Measurements from ENCODE around the gene DSN1. TPM values are rescaled to one million over a fixed set of nuclear protein-coding genes. Genes with fewer than 3 reads are reported as not detected.

DSN1 gene
- total and polyA plus RNA-seq, 10 of the 15 experiments (the other 5 are each of a cell fraction or from before 2014, with no cell fraction given), result 15.3 to 33.1 (median 21.7) TPM

GRCh38 chr20:36800410-36800809 lies 26.8 kb upstream of the DSN1 start:
- intact Hi-C loops (cut with micrococcal nuclease; ENCODE audit: unreplicated experiment), result no loop called here
- POLR2A ChIA-PET, result no interaction called here
- TF ChIP-seq ZNF207 (IDR thresholded peaks at IDR 0.05; ENCODE audit: borderline replicate concordance) (no peak), FOXM1 (IDR thresholded peaks at IDR 0.05; ENCODE audit: low read depth, low read length) (no peak), ZSCAN29 (IDR thresholded peaks at IDR 0.05) (no peak), NR2C2 (IDR thresholded peaks at IDR 0.05; ENCODE audit: borderline replicate concordance, control insufficient read depth, insufficient read length, low read depth) (no peak), IRF3 (IDR thresholded peaks at IDR 0.05) (no peak), MTA2 (IDR thresholded peaks at IDR 0.05; ENCODE audit: low read depth) (no peak), KDM1A (IDR thresholded peaks at IDR 0.05; ENCODE audit: borderline replicate concordance) (no peak), MYB (IDR thresholded peaks at IDR 0.05; ENCODE audit: borderline replicate concordance, low read depth, low read length) (no peak), MEF2B (IDR thresholded peaks at IDR 0.05; ENCODE audit: partially characterized antibody, poor library complexity, severe bottlenecking) (no peak), PAX5 (IDR thresholded peaks at IDR 0.05; ENCODE audit: borderline replicate concordance, low read depth, low read length) (no peak), CEBPZ (IDR thresholded peaks at IDR 0.05; ENCODE audit: low read depth, low read length) (no peak), MTA3 (IDR thresholded peaks at IDR 0.05; ENCODE audit: borderline replicate concordance, low read length) (no peak), RUNX3 (IDR thresholded peaks at IDR 0.05; ENCODE audit: low read length) (no peak), KLF5 (IDR thresholded peaks at IDR 0.05; ENCODE audit: partially characterized antibody) (no peak), SMARCA5 (IDR thresholded peaks at IDR 0.05) (no peak)
- TF ChIP-seq, protein P1, sequence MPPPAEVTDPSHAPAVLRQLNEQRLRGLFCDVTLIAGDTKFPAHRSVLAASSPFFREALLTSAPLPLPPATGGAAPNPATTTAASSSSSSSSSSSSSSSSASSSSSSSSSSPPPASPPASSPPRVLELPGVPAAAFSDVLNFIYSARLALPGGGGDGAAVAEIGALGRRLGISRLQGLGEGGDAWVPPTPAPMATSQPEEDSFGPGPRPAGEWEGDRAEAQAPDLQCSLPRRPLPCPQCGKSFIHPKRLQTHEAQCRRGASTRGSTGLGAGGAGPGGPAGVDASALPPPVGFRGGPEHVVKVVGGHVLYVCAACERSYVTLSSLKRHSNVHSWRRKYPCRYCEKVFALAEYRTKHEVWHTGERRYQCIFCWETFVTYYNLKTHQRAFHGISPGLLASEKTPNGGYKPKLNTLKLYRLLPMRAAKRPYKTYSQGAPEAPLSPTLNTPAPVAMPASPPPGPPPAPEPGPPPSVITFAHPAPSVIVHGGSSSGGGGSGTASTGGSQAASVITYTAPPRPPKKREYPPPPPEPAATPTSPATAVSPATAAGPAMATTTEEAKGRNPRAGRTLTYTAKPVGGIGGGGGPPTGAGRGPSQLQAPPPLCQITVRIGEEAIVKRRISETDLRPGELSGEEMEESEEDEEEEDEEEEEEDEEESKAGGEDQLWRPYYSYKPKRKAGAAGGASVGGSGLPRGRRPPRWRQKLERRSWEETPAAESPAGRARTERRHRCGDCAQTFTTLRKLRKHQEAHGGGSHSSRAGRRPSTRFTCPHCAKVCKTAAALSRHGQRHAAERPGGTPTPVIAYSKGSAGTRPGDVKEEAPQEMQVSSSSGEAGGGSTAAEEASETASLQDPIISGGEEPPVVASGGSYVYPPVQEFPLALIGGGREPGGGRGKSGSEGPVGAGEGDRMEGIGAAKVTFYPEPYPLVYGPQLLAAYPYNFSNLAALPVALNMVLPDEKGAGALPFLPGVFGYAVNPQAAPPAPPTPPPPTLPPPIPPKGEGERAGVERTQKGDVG (CRISPR knock-in tag; IDR thresholded peaks at IDR 0.05), result no peak

More at GRCh38 chr20:36800410-36800809, 26.8 kb upstream of the DSN1 start:
- FAIRE-seq (no peak), ATAC-seq (no peak), DNase-seq (ENCODE audit: low read depth, low spot score) (no peak)
- Histone ChIP-seq H3K9me3 (replicated peaks; ENCODE audit: control insufficient read depth, insufficient read depth, low read length) (no peaks in the 10 kb centered on the region), H3K4me2 (ENCODE audit: control insufficient read depth, insufficient read depth) (no peak overlapping the region), H3K79me2 (ENCODE audit: control insufficient read depth, insufficient read depth, low read length) (no peaks in the 10 kb centered on the region), H3K36me3 (ENCODE audit: control insufficient read depth in 2 of 2, insufficient read depth in 2 of 2, low read length in 1 of 2) (peaks cover 6 to 18% of the 10 kb centered on the region in 2 experiments), H4K20me1 (ENCODE audit: control insufficient read depth, insufficient read depth) (no peaks in the 10 kb centered on the region), H3K4me3 (no peak overlapping the region), H3K9ac (ENCODE audit: control insufficient read depth, insufficient read depth, low read length) (no peak overlapping the region), H2AFZ (ENCODE audit: control insufficient read depth, low read depth, low read length) (no peak overlapping the region), H3K4me1 (ENCODE audit: control insufficient read depth, insufficient read depth, low read length) (no peaks in the 10 kb centered on the region), H3K27me3 (replicated peaks in 1 of 2; ENCODE audit: control insufficient read depth in 2 of 2, insufficient read depth in 2 of 2, low read length in 1 of 2) (no peaks in the 10 kb centered on the region), H3K27ac (ENCODE audit: control insufficient read depth, insufficient read depth) (no peak overlapping the region)
- in situ Hi-C loops (cut with MboI), result no loop called here
- no TSS peak for BruUV-seq (replicated peaks)
- ChIA-PET SMC1A (ENCODE audit: uncharacterized antibody, unreplicated experiment) (interaction anchor here (0.7 kb wide), 1 partner anchor 35 kb away, joined by 3 read pairs; no protein-coding TSS in a partner anchor), RAD21 (ENCODE audit: unreplicated experiment) (no interaction called here), CTCF (interaction anchor here (0.6 to 1.0 kb wide), 2 partner anchors 8 to 67 kb away, joined by 3 to 5 read pairs; no protein-coding TSS in a partner anchor)
- WGBS (ENCODE audit: insufficient coverage, insufficient replicate concordance, low lambda C conversion rate, missing lambda C conversion rate), result 76% methylated on average over 1 of the region's 1 CpG
